GM12873 (cell line): Measurements from ENCODE around the gene NPY2R.

Experiments used
- CTCF ChIP-seq: IDR thresholded peaks from 2 replicates; pipeline ENCODE4 v1.5.1; 2012; ENCODE audit warnings: low read depth, mild to moderate bottlenecking, moderate library complexity, low read length, control low read depth; ENCODE audit not compliant: insufficient read depth; ENCODE audit errors: missing control alignments

The NPY2R gene

GRCh38 chr4:155208258-155209054 is at the start of gene NPY2R:
Gene NPY2R (plus strand): TSS chr4:155208636. CDS start chr4:155213940, 5,304 bp downstream.
- no peak for TF ChIP-seq CTCF

- no peak for TF ChIP-seq CTCF
Measured at GRCh38 chr4:155161357-155161756, 47.1 kb upstream of the NPY2R start.

GRCh38 chr4:155164718-155165117 is 43.7 kb upstream of the NPY2R start:
- TF ChIP-seq CTCF: no peak

- TF ChIP-seq CTCF: no peak
Measured at GRCh38 chr4:155170569-155170968, 37.9 kb upstream of the NPY2R start.

- no peak for TF ChIP-seq CTCF
Measured at GRCh38 chr4:155173371-155173770, 35.1 kb upstream of the NPY2R start.

- no peak for TF ChIP-seq CTCF
Measured at GRCh38 chr4:155174668-155175067, 33.8 kb upstream of the NPY2R start.

- TF ChIP-seq CTCF: no peak
Measured at GRCh38 chr4:155179216-155179615, 29.2 kb upstream of the NPY2R start.

- TF ChIP-seq CTCF: no peak
Measured at GRCh38 chr4:155186972-155187371, 21.5 kb upstream of the NPY2R start.
